Mucosa of descending colon (tissue), 3 donors: ENCODE measurements around the gene AMBP. TPM values are rescaled to one million over a fixed set of nuclear protein-coding genes. Genes with fewer than 3 reads are reported as not detected.

Source experiments
- ATAC-seq: fragments of 200-7000 bp; cut with Tn5 transposase; one replicate; pipeline ENCODE4 v1.9.1; 2020; ENCODE audit warnings: mild to moderate bottlenecking, moderate library complexity
- DNase-seq, 3 donors: peaks; one replicate each; pipeline ENCODE4 v3.0.0-alpha.2; 2020
- H3K36me3 ChIP-seq: fragments of 200-600 bp; one replicate; pipeline ENCODE4 v1.8.0; 2021; ENCODE audit warnings: low read depth, mild to moderate bottlenecking
- H3K4me1 ChIP-seq: fragments of 200-600 bp; one replicate; pipeline ENCODE4 v1.8.0; 2021; ENCODE audit warnings: low read depth, mild to moderate bottlenecking
- H3K4me3 ChIP-seq: fragments of 200-600 bp; one replicate; pipeline ENCODE4 v1.8.0; 2021; ENCODE audit warnings: mild to moderate bottlenecking
- H3K9me3 ChIP-seq: fragments of 200-600 bp; one replicate; pipeline ENCODE4 v1.8.0; 2021; ENCODE audit warnings: mild to moderate bottlenecking
- intact Hi-C, 2 donors: fragments of 100-400 bp; cut with DNase I in 1 of 2; cut with micrococcal nuclease in 1 of 2; formaldehyde crosslinking; loops; one replicate each; pipeline versions ENCODE4 v1.11.0 to v1.11.1; 2022; cut with DNase I, micrococcal nuclease
- total RNA-seq, 3 donors: library from RNA; stranded (reverse); fragmentation: NEBNext Ultra II Directional in 2 of 3; extraction: Animal tissue kit (Norgen Biotek cat#: 25700) in 2 of 3; gene quantifications; one replicate each; pipeline versions ENCODE4 v1.2.1 to v1.2.4, GENCODE V29; 2021 to 2023
- TF ChIP-seq, protein P1 (sequence below): fragments of 200-600 bp; IDR thresholded peaks from one replicate; pipeline ENCODE4 v1.8.0; 2022; ENCODE audit warnings: antibody characterized with exemption, mild to moderate bottlenecking
- donor health status: DM: no; HTN: no; CAD: no; lungs with moderate emphysema.
- donor health status: DM: no; HTN: no; CAD: no.
- donor health status: DM: no; HTN: yes; CAD: no.

AMBP gene
- total RNA-seq, 3 donors from 2014 or later = 0.63 to 0.81 TPM; not detected in 1

GRCh38 chr9:114114364-114114763 lies 36.3 kb upstream of the AMBP start:
- intact Hi-C loops = no loop called here
- H3K36me3 ChIP-seq = no peaks in the 10 kb centered on the region
- H3K4me1 ChIP-seq = peaks cover 4% of the 10 kb centered on the region
- no peaks in the 10 kb centered on the region for H3K9me3 ChIP-seq
- ATAC-seq (no peak), DNase-seq (no peak)
- TF ChIP-seq, protein P1, sequence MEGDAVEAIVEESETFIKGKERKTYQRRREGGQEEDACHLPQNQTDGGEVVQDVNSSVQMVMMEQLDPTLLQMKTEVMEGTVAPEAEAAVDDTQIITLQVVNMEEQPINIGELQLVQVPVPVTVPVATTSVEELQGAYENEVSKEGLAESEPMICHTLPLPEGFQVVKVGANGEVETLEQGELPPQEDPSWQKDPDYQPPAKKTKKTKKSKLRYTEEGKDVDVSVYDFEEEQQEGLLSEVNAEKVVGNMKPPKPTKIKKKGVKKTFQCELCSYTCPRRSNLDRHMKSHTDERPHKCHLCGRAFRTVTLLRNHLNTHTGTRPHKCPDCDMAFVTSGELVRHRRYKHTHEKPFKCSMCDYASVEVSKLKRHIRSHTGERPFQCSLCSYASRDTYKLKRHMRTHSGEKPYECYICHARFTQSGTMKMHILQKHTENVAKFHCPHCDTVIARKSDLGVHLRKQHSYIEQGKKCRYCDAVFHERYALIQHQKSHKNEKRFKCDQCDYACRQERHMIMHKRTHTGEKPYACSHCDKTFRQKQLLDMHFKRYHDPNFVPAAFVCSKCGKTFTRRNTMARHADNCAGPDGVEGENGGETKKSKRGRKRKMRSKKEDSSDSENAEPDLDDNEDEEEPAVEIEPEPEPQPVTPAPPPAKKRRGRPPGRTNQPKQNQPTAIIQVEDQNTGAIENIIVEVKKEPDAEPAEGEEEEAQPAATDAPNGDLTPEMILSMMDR = no peak
- H3K4me3 ChIP-seq = no peak overlapping the region

- DNase-seq (peak; percentile 78 to 79 (median 79)), ATAC-seq (peak; percentile 69)
- H3K36me3 ChIP-seq = no peaks in the 10 kb centered on the region
- peaks cover 4% of the 10 kb centered on the region for H3K4me1 ChIP-seq
- intact Hi-C loops = no loop called here
- TF ChIP-seq, protein P1 = no peak
- H3K4me3 ChIP-seq = no peak overlapping the region
- no peaks in the 10 kb centered on the region for H3K9me3 ChIP-seq
Observed at GRCh38 chr9:114112778-114113584, 34.9 kb upstream of the AMBP start.

GRCh38 chr9:114112325-114112724 lies 34.2 kb upstream of the AMBP start:
- Histone ChIP-seq H3K4me1 (peaks cover 4% of the 10 kb centered on the region), H3K4me3 (no peak overlapping the region), H3K36me3 (no peaks in the 10 kb centered on the region), H3K9me3 (no peaks in the 10 kb centered on the region)
- ATAC-seq (no peak), DNase-seq (no peak)
- TF ChIP-seq, protein P1 = no peak
- intact Hi-C loops = no loop called here

DNA sequence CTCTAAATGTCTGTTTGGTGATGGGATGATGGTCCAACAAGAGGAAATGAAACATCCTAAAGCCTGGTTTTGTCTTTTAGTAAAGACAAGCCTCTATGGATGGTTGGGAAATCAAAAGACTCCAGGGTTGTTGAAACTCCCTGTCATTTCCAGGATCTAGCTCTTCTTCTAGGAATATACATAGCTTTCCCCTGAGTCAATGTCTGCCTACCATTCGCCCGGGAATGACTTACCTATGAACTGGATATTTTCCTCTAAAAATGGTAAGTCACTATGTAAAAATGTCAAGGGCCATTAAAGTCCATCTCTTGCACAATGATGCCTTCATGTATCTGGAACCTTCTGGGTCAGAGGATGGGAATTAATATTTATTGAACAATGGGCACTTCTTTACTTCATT lies 32.1 kb upstream of the AMBP start:
- H3K4me1 ChIP-seq = peaks cover 4% of the 10 kb centered on the region
- DNase-seq = no peak
- no peaks in the 10 kb centered on the region for H3K36me3 ChIP-seq
- TF ChIP-seq, protein P1 = no peak
- H3K4me3 ChIP-seq = no peak overlapping the region
- no peak for ATAC-seq
- intact Hi-C loops = no loop called here
- no peaks in the 10 kb centered on the region for H3K9me3 ChIP-seq

- peaks cover 4% of the 10 kb centered on the region for H3K4me1 ChIP-seq
- ATAC-seq = no peak
- intact Hi-C loops = loop anchor here (5.0 to 10.0 kb wide), 2 partner anchors 183 to 186 kb away; no protein-coding TSS in a partner anchor
- DNase-seq = no peak
- TF ChIP-seq, protein P1 = no peak
- no peaks in the 10 kb centered on the region for H3K9me3 ChIP-seq
- H3K36me3 ChIP-seq = no peaks in the 10 kb centered on the region
- H3K4me3 ChIP-seq = no peak overlapping the region
Observed at GRCh38 chr9:114109124-114109523, 31.0 kb upstream of the AMBP start.
